ENCODE data around the gene LMF1. TPM values are rescaled to one million over a fixed set of nuclear protein-coding genes. Genes with fewer than 3 reads are reported as not detected.

Gene LMF1
- polyA plus RNA-seq, 3 donors = 5.9 to 14.7 (median 10.6) TPM

DNA sequence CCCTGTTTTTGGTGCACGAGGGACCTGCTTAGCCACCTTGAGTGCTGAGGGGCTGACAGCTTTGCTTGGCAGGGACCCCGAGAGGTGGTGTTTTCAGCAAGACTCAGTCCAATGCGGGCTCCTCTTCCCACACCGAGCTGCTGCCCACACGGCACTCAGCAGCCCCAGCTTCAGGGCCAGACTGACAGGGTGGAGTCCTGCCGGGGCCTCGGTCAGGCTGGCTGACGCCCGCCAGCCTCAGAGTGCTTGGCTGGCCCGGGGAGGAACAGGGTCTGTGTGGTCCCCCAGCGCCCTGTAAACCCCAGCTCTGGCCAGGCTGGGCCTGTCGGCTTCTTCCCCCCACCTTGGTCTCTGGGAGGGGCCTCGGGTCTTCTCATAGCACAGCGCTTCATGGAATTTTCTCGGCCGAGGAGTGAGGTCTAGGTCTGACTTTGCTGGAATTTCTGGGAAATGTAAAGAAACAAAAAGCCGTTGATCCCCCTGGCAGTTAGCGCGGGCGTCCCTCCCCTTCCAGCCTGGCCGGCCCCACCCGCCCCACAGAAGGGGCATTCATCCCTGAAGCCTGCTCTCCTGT is 13.4 kb upstream of the LMF1 start:
- Mint-ChIP-seq H3K4me3 (no peak overlapping the region), H3K36me3 (no peaks in the 10 kb centered on the region), H3K9me3 (peaks cover 0 to 9% (median 0%) of the 10 kb centered on the region in 7 donors), H3K27me3 (ENCODE audit: low read depth in 3 of 3) (peaks cover 24 to 52% (median 36%) of the 10 kb centered on the region in 3 donors), H3K4me1 (peaks cover 2% of the 10 kb centered on the region), H3K27ac (no peak overlapping the region)
- Histone ChIP-seq H3K4me1 (ENCODE audit: control insufficient read depth in 1 of 2, insufficient read depth in 2 of 2, low read length in 2 of 2) (no peaks in the 10 kb centered on the region), H3K27me3 (ENCODE audit: control insufficient read depth in 2 of 2, insufficient read depth in 2 of 2, low read length in 2 of 2) (peaks cover 17 to 36% of the 10 kb centered on the region in 2 donors), H3K79me2 (ENCODE audit: insufficient read depth, low read length) (no peaks in the 10 kb centered on the region), H4K20me1 (ENCODE audit: insufficient read depth, low read length) (no peaks in the 10 kb centered on the region), H2AFZ (ENCODE audit: insufficient read depth, low read depth, low read length, poor library complexity, severe bottlenecking) (no peak overlapping the region), H3K4me2 (replicated peaks; ENCODE audit: extremely low read depth, low read length, poor library complexity, severe bottlenecking) (no peak overlapping the region), H3K36me3 (replicated peaks in 1 of 2; ENCODE audit: control insufficient read depth in 1 of 2, insufficient read depth in 2 of 2, low read length in 2 of 2) (no peaks in the 10 kb centered on the region), H3K27ac (ENCODE audit: low read depth in 1 of 2, low read length in 2 of 2) (no peak overlapping the region), H3K4me3 (replicated peaks in 1 of 3; ENCODE audit: low read depth in 2 of 3, low read length in 3 of 3) (no peak overlapping the region), H3K9ac (ENCODE audit: insufficient read depth, low read length, poor library complexity, severe bottlenecking) (no peak overlapping the region), H3K9me3 (replicated peaks in 1 of 2; ENCODE audit: control insufficient read depth in 1 of 2, insufficient read depth in 1 of 2, low read length in 2 of 2) (no peaks in the 10 kb centered on the region)
- intact Hi-C loops (cut with micrococcal nuclease) = no loop called here
- TF ChIP-seq, protein P1, sequence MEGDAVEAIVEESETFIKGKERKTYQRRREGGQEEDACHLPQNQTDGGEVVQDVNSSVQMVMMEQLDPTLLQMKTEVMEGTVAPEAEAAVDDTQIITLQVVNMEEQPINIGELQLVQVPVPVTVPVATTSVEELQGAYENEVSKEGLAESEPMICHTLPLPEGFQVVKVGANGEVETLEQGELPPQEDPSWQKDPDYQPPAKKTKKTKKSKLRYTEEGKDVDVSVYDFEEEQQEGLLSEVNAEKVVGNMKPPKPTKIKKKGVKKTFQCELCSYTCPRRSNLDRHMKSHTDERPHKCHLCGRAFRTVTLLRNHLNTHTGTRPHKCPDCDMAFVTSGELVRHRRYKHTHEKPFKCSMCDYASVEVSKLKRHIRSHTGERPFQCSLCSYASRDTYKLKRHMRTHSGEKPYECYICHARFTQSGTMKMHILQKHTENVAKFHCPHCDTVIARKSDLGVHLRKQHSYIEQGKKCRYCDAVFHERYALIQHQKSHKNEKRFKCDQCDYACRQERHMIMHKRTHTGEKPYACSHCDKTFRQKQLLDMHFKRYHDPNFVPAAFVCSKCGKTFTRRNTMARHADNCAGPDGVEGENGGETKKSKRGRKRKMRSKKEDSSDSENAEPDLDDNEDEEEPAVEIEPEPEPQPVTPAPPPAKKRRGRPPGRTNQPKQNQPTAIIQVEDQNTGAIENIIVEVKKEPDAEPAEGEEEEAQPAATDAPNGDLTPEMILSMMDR (IDR thresholded peaks at IDR 0.05) = no peak
- DNase-seq = no peak
- WGBS (ENCODE audit: insufficient coverage) = 97% methylated on average over 12 of the region's 22 CpGs

GRCh38 chr16:983044-984030 is 12.6 kb upstream of the LMF1 start:
- peak overlapping the region; percentile 31 to 70 for H3K4me3 Mint-ChIP-seq
- Histone ChIP-seq H3K27ac (ENCODE audit: low read depth in 1 of 2, low read length in 2 of 2) (no peak overlapping the region), H4K20me1 (ENCODE audit: insufficient read depth, low read length) (no peaks in the 10 kb centered on the region), H3K4me1 (ENCODE audit: control insufficient read depth in 1 of 2, insufficient read depth in 2 of 2, low read length in 2 of 2) (no peaks in the 10 kb centered on the region), H3K36me3 (replicated peaks in 1 of 2; ENCODE audit: control insufficient read depth in 1 of 2, insufficient read depth in 2 of 2, low read length in 2 of 2) (no peaks in the 10 kb centered on the region), H3K79me2 (ENCODE audit: insufficient read depth, low read length) (no peaks in the 10 kb centered on the region), H3K9me3 (replicated peaks in 1 of 2; ENCODE audit: control insufficient read depth in 1 of 2, insufficient read depth in 1 of 2, low read length in 2 of 2) (no peaks in the 10 kb centered on the region), H3K27me3 (ENCODE audit: control insufficient read depth in 2 of 2, insufficient read depth in 2 of 2, low read length in 2 of 2) (peaks cover 17 to 44% of the 10 kb centered on the region in 2 donors), H2AFZ (ENCODE audit: insufficient read depth, low read depth, low read length, poor library complexity, severe bottlenecking) (no peak overlapping the region), H3K4me3 (replicated peaks in 1 of 3; ENCODE audit: low read depth in 2 of 3, low read length in 3 of 3) (no peak overlapping the region), H3K4me2 (replicated peaks; ENCODE audit: extremely low read depth, low read length, poor library complexity, severe bottlenecking) (no peak overlapping the region), H3K9ac (ENCODE audit: insufficient read depth, low read length, poor library complexity, severe bottlenecking) (no peak overlapping the region)
- 85% methylated on average over 50 of the region's 59 CpGs for WGBS (ENCODE audit: insufficient coverage)
- H3K36me3 Mint-ChIP-seq = no peaks in the 10 kb centered on the region
- peaks cover 2% of the 10 kb centered on the region for H3K4me1 Mint-ChIP-seq
- TF ChIP-seq, protein P1 (IDR thresholded peaks at IDR 0.05) = no peak
- no peak for DNase-seq
- H3K9me3 Mint-ChIP-seq = peaks cover 0 to 9% (median 0%) of the 10 kb centered on the region in 7 donors
- intact Hi-C loops (cut with micrococcal nuclease) = no loop called here
- H3K27me3 Mint-ChIP-seq (ENCODE audit: low read depth in 3 of 3) = peaks cover 33 to 55% (median 45%) of the 10 kb centered on the region in 3 donors
- no peak overlapping the region for H3K27ac Mint-ChIP-seq

All from CD14-positive monocyte (primary cell).